WTC11 (cell line): Measurements from ENCODE around the gene ZNF555. TPM values are rescaled to one million over a fixed set of nuclear protein-coding genes. Genes with fewer than 3 reads are reported as not detected.

ENCODE experiments used
- ATAC-seq: fragments of 200-7000 bp; cut with Tn5 transposase; 2 replicates; pipeline ENCODE4 v1.10.0; 2021; ENCODE audit warnings: mild to moderate bottlenecking, moderate library complexity
- CTCF ChIA-PET: fragments of 300-600 bp; sonication (Branson Sonifier 250); formaldehyde crosslinking; loops from one replicate; lab custom pipeline; 2021; ENCODE audit warnings: antibody characterized with exemption; lab: Charles Lee
- POLR2A ChIA-PET: fragments of 350-600 bp; sonication (Branson Sonifier 250); formaldehyde crosslinking; loops from one replicate; lab custom pipeline; 2021; ENCODE audit warnings: antibody characterized with exemption; lab: Charles Lee
- DNase-seq: peaks from one replicate; pipeline ENCODE4 v3.0.0; 2021; ENCODE audit warnings: low spot score
- H3K27ac Mint-ChIP-seq: 2 replicates; pipeline ENCODE4 v1.8.0; 2021; ENCODE audit warnings: mixed read lengths
- H3K27me3 Mint-ChIP-seq: 2 replicates; pipeline ENCODE4 v1.8.0; 2021; ENCODE audit warnings: low read depth, mild to moderate bottlenecking, moderate library complexity, mixed read lengths
- H3K36me3 Mint-ChIP-seq: 2 replicates; pipeline ENCODE4 v1.8.0; 2021; ENCODE audit warnings: mixed read lengths
- H3K4me1 Mint-ChIP-seq: 2 replicates; pipeline ENCODE4 v1.8.0; 2022; ENCODE audit warnings: mixed read lengths
- H3K4me3 Mint-ChIP-seq: 2 replicates; pipeline ENCODE4 v1.8.0; 2021; ENCODE audit warnings: mild to moderate bottlenecking, moderate library complexity, mixed read lengths
- H3K9me3 Mint-ChIP-seq: 2 replicates; pipeline ENCODE4 v1.8.0; 2021; ENCODE audit warnings: mixed read lengths
- JUN ChIP-seq: sonication (generic); formaldehyde crosslinking; IDR thresholded peaks from 2 replicates; pipeline ENCODE4 v1.8.0; 2023; ENCODE audit warnings: mild to moderate bottlenecking, missing genetic modification reagents
- NFE2L1 ChIP-seq: sonication (generic); formaldehyde crosslinking; IDR thresholded peaks from 2 replicates; pipeline ENCODE4 v1.8.1; 2023; ENCODE audit warnings: missing genetic modification reagents
- NR3C1 ChIP-seq: sonication (generic); formaldehyde crosslinking; conservative IDR thresholded peaks from 2 replicates; pipeline ENCODE4 v1.8.1; 2023; ENCODE audit warnings: low read depth, mild to moderate bottlenecking, missing genetic modification reagents
- SOX15 ChIP-seq: fragments of 250-450 bp; sonication (Bioruptor Pico); IDR thresholded peaks from 2 replicates; pipeline ENCODE4 v1.9.0; 2021; ENCODE audit warnings: mild to moderate bottlenecking
- ZNF138 ChIP-seq: sonication (generic); formaldehyde crosslinking; conservative IDR thresholded peaks from 2 replicates; pipeline ENCODE4 v1.8.1; 2022; ENCODE audit warnings: mild to moderate bottlenecking, moderate library complexity, missing genetic modification reagents
- ZNF396 ChIP-seq: fragments of 250-450 bp; sonication (Bioruptor Pico); IDR thresholded peaks from 2 replicates; pipeline ENCODE4 v1.8.0; 2021; ENCODE audit warnings: mild to moderate bottlenecking, moderate library complexity, borderline replicate concordance
- ZNF416 ChIP-seq: fragments of 250-450 bp; sonication (Bioruptor Pico); IDR thresholded peaks from 2 replicates; pipeline ENCODE4 v1.9.0; 2021; ENCODE audit warnings: mild to moderate bottlenecking, inconsistent platforms
- total RNA-seq: library from RNA; stranded (reverse); gene quantifications from 3 replicates; pipeline ENCODE4 v1.2.3, GENCODE V29; 2021
- TF ChIP-seq, protein P1 (sequence below): fragments of 250-450 bp; sonication (Bioruptor Pico); IDR thresholded peaks from 2 replicates; pipeline ENCODE4 v1.9.0; 2021; ENCODE audit warnings: mild to moderate bottlenecking
- TF ChIP-seq, protein P2 (sequence below): sonication (generic); formaldehyde crosslinking; conservative IDR thresholded peaks from 2 replicates; pipeline ENCODE4 v1.8.1; 2023; ENCODE audit warnings: mild to moderate bottlenecking, low read depth, missing genetic modification reagents, moderate library complexity
- TF ChIP-seq, protein P3 (sequence below): sonication (generic); formaldehyde crosslinking; IDR thresholded peaks from 2 replicates; pipeline ENCODE4 v1.8.0; 2022; ENCODE audit warnings: mild to moderate bottlenecking, missing genetic modification reagents
- TF ChIP-seq, protein P4 (sequence below): sonication (generic); formaldehyde crosslinking; IDR thresholded peaks from 2 replicates; pipeline ENCODE4 v1.8.0; 2022; ENCODE audit warnings: missing genetic modification reagents

ZNF555 gene
- total RNA-seq, 1 experiment from 2014 or later = 6.6 TPM

GRCh38 chr19:2854849-2855248, 13.6 kb downstream of the ZNF555 start (continued):
- TF ChIP-seq, protein P1, sequence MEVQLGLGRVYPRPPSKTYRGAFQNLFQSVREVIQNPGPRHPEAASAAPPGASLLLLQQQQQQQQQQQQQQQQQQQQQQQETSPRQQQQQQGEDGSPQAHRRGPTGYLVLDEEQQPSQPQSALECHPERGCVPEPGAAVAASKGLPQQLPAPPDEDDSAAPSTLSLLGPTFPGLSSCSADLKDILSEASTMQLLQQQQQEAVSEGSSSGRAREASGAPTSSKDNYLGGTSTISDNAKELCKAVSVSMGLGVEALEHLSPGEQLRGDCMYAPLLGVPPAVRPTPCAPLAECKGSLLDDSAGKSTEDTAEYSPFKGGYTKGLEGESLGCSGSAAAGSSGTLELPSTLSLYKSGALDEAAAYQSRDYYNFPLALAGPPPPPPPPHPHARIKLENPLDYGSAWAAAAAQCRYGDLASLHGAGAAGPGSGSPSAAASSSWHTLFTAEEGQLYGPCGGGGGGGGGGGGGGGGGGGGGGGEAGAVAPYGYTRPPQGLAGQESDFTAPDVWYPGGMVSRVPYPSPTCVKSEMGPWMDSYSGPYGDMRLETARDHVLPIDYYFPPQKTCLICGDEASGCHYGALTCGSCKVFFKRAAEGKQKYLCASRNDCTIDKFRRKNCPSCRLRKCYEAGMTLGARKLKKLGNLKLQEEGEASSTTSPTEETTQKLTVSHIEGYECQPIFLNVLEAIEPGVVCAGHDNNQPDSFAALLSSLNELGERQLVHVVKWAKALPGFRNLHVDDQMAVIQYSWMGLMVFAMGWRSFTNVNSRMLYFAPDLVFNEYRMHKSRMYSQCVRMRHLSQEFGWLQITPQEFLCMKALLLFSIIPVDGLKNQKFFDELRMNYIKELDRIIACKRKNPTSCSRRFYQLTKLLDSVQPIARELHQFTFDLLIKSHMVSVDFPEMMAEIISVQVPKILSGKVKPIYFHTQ (CRISPR knock-in tag) = no peak

GRCh38 chr19:2856457-2857050, 15.3 kb downstream of the ZNF555 start:
- no peak for TF ChIP-seq NR3C1 (CRISPR knock-in tag)
- TF ChIP-seq ZNF416 (CRISPR knock-in tag) = no peak
- TF ChIP-seq, protein P2, sequence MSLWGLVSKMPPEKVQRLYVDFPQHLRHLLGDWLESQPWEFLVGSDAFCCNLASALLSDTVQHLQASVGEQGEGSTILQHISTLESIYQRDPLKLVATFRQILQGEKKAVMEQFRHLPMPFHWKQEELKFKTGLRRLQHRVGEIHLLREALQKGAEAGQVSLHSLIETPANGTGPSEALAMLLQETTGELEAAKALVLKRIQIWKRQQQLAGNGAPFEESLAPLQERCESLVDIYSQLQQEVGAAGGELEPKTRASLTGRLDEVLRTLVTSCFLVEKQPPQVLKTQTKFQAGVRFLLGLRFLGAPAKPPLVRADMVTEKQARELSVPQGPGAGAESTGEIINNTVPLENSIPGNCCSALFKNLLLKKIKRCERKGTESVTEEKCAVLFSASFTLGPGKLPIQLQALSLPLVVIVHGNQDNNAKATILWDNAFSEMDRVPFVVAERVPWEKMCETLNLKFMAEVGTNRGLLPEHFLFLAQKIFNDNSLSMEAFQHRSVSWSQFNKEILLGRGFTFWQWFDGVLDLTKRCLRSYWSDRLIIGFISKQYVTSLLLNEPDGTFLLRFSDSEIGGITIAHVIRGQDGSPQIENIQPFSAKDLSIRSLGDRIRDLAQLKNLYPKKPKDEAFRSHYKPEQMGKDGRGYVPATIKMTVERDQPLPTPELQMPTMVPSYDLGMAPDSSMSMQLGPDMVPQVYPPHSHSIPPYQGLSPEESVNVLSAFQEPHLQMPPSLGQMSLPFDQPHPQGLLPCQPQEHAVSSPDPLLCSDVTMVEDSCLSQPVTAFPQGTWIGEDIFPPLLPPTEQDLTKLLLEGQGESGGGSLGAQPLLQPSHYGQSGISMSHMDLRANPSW (CRISPR knock-in tag) = no peak
- no peak for ATAC-seq
- Mint-ChIP-seq H3K4me3 (no peak overlapping the region), H3K4me1 (no peaks in the 10 kb centered on the region), H3K36me3 (peaks cover 71% of the 10 kb centered on the region), H3K27ac (no peak overlapping the region), H3K27me3 (peaks cover 30% of the 10 kb centered on the region), H3K9me3 (peaks cover 83% of the 10 kb centered on the region)
- POLR2A ChIA-PET = no interaction called here
- CTCF ChIA-PET = no interaction called here
- no peak for DNase-seq

DNA sequence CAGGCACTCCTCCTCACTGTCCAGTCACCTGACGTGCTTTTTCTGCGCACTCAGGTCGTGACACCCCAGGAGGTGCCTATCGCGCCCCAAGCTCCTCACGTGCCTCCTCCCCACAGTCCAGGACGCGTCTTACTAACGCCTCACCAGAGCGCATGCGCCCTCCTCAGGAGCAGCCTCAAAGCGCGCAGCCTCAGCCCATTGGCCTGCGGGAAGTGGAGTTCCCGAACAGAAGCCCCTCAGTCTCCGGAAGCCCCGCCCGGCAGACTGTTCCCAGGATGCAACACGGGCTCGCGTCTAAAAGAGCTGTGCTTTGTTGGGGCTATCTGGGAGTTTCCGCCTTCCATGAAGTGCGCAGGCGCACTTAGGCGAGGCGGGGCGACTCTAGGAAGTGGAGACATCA, 17.6 kb downstream of the ZNF555 start:
- Mint-ChIP-seq H3K9me3 (peaks cover 77% of the 10 kb centered on the region), H3K36me3 (peaks cover 55% of the 10 kb centered on the region)
- POLR2A ChIA-PET = no interaction called here

DNA sequence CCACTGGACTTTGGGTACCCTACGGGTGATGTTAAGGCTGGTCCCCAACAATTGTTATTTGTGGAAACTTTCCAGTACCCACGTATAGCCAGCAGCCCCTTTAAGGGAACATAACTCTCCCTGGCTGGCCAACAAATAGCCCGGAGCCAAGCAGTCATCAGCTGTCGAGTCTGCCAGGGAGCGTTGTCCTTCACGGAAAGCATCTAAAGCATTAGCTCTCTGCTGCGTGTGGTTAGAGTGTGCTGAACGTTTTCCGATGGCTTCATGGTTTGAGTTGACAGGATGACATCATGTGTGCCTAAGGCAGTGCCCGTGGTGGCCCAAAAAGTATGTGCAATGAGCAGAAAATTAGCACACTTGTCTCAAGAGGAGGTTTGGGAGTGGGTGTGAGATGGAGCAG, 22.5 kb downstream of the ZNF555 start:
- H3K36me3 Mint-ChIP-seq = peaks cover 29% of the 10 kb centered on the region
- POLR2A ChIA-PET = no interaction called here
- DNase-seq (no peak), ATAC-seq (no peak)
- peaks cover 32% of the 10 kb centered on the region for H3K27me3 Mint-ChIP-seq
- CTCF ChIA-PET = no interaction called here
- H3K9me3 Mint-ChIP-seq = peaks cover 61% of the 10 kb centered on the region
- H3K27ac Mint-ChIP-seq = no peak overlapping the region
- H3K4me3 Mint-ChIP-seq = no peak overlapping the region
- TF ChIP-seq NFE2L1 (CRISPR knock-in tag) = no peak
- TF ChIP-seq, protein P3, sequence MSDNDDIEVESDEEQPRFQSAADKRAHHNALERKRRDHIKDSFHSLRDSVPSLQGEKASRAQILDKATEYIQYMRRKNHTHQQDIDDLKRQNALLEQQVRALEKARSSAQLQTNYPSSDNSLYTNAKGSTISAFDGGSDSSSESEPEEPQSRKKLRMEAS (CRISPR knock-in tag) = no peak
- no peak for TF ChIP-seq ZNF396
- no peak for TF ChIP-seq JUN
- H3K4me1 Mint-ChIP-seq = no peaks in the 10 kb centered on the region

More for the DNA sequence above, 17.6 kb downstream of the ZNF555 start:
- DNase-seq (no peak), ATAC-seq (peak; percentile 52; the same call in 1 of the 2 replicates)
- H3K4me3 Mint-ChIP-seq = no peak overlapping the region
- no peak for TF ChIP-seq SOX15 (CRISPR knock-in tag)
- no peak for TF ChIP-seq ZNF138
- TF ChIP-seq, protein P4, sequence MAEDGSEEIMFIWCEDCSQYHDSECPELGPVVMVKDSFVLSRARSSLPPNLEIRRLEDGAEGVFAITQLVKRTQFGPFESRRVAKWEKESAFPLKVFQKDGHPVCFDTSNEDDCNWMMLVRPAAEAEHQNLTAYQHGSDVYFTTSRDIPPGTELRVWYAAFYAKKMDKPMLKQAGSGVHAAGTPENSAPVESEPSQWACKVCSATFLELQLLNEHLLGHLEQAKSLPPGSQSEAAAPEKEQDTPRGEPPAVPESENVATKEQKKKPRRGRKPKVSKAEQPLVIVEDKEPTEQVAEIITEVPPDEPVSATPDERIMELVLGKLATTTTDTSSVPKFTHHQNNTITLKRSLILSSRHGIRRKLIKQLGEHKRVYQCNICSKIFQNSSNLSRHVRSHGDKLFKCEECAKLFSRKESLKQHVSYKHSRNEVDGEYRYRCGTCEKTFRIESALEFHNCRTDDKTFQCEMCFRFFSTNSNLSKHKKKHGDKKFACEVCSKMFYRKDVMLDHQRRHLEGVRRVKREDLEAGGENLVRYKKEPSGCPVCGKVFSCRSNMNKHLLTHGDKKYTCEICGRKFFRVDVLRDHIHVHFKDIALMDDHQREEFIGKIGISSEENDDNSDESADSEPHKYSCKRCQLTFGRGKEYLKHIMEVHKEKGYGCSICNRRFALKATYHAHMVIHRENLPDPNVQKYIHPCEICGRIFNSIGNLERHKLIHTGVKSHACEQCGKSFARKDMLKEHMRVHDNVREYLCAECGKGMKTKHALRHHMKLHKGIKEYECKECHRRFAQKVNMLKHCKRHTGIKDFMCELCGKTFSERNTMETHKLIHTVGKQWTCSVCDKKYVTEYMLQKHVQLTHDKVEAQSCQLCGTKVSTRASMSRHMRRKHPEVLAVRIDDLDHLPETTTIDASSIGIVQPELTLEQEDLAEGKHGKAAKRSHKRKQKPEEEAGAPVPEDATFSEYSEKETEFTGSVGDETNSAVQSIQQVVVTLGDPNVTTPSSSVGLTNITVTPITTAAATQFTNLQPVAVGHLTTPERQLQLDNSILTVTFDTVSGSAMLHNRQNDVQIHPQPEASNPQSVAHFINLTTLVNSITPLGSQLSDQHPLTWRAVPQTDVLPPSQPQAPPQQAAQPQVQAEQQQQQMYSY (CRISPR knock-in tag) = peak; percentile 62; the same call in 1 of the 2 replicates
- H3K27me3 Mint-ChIP-seq = peaks cover 30% of the 10 kb centered on the region
- CTCF ChIA-PET = interaction anchor here (0.9 to 2.1 kb wide), 2 partner anchors 13 to 29 kb away, joined by 3 to 5 read pairs; no protein-coding TSS in a partner anchor
- no peak overlapping the region for H3K27ac Mint-ChIP-seq
- H3K4me1 Mint-ChIP-seq = no peaks in the 10 kb centered on the region
